ENCODE measurements around the gene RELN.

DNA sequence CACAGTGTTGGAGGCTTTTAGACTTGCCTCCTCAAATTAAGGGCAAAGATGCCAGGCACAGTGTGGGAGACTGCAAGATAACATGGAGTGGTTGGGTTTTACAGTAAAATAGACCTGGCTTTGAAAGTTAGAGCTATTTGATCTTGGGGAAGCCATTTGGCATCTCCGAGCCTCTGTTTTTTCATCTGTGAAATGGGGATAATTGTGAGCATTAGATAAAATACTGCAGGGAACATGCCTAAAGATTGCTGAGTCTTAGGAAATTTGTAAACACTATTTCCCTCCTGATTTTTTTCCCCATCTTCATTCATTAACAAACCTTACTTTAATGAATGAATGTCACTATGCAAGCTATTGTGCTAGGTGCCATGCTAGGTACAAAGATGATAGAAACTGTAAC is 302.2 kb downstream of the RELN start:
- TF ChIP-seq, protein P1, sequence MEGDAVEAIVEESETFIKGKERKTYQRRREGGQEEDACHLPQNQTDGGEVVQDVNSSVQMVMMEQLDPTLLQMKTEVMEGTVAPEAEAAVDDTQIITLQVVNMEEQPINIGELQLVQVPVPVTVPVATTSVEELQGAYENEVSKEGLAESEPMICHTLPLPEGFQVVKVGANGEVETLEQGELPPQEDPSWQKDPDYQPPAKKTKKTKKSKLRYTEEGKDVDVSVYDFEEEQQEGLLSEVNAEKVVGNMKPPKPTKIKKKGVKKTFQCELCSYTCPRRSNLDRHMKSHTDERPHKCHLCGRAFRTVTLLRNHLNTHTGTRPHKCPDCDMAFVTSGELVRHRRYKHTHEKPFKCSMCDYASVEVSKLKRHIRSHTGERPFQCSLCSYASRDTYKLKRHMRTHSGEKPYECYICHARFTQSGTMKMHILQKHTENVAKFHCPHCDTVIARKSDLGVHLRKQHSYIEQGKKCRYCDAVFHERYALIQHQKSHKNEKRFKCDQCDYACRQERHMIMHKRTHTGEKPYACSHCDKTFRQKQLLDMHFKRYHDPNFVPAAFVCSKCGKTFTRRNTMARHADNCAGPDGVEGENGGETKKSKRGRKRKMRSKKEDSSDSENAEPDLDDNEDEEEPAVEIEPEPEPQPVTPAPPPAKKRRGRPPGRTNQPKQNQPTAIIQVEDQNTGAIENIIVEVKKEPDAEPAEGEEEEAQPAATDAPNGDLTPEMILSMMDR (optimal IDR thresholded peaks at IDR 0.05 in 1 of 3, IDR thresholded peaks at IDR 0.05 in 1 of 3, conservative IDR thresholded peaks at IDR 0.05 in 1 of 3; ENCODE audit: extremely low read depth in 1 of 3, insufficient read depth in 2 of 3, low read length in 3 of 3) = no peak
- no peak for TF ChIP-seq EZH2 (IDR thresholded peaks at IDR 0.05; ENCODE audit: low read length)

Measured in keratinocyte (primary cell).